HepG2 (cell line): ENCODE data around the gene CBX5. TPM values are rescaled to one million over a fixed set of nuclear protein-coding genes. Genes with fewer than 3 reads are reported as not detected.

Experiments
- BRD4 ChIP-seq: sonication (generic); formaldehyde crosslinking; IDR thresholded peaks from 2 replicates; pipeline ENCODE4 v1.4.0; 2020; ENCODE audit warnings: missing genetic modification reagents
- BRF2 ChIP-seq: sonication (generic); formaldehyde crosslinking; IDR thresholded peaks from 2 replicates; pipeline ENCODE4 v1.8.1; 2022; ENCODE audit warnings: mild to moderate bottlenecking, missing genetic modification reagents
- IKZF1 ChIP-seq: fragments of 450-650 bp; IDR thresholded peaks from 2 replicates; pipeline ENCODE4 v1.7.1; 2016
- MNT ChIP-seq: fragments of 450-650 bp; IDR thresholded peaks from 2 replicates; pipeline ENCODE4 v1.6.1; 2016
- PATZ1 ChIP-seq: sonication (generic); formaldehyde crosslinking; IDR thresholded peaks from 2 replicates; pipeline ENCODE4 v1.4.0; 2020; ENCODE audit warnings: missing genetic modification reagents
- RBAK ChIP-seq: sonication (generic); formaldehyde crosslinking; IDR thresholded peaks from 2 replicates; pipeline ENCODE4 v1.5.1; 2020; ENCODE audit warnings: mild to moderate bottlenecking, missing genetic modification reagents
- RXRA ChIP-seq: sonication (generic); formaldehyde crosslinking; IDR thresholded peaks from 2 replicates; pipeline ENCODE4 v1.5.1; 2020; ENCODE audit warnings: missing genetic modification reagents
- SMAD9 ChIP-seq: sonication (generic); formaldehyde crosslinking; IDR thresholded peaks from 2 replicates; pipeline ENCODE4 v1.5.1; 2020; ENCODE audit warnings: mild to moderate bottlenecking, missing genetic modification reagents
- ZNF18 ChIP-seq: sonication (generic); formaldehyde crosslinking; IDR thresholded peaks from 2 replicates; pipeline ENCODE4 v1.8.0; 2022; ENCODE audit warnings: mild to moderate bottlenecking, missing genetic modification reagents; ENCODE audit not compliant: insufficient replicate concordance
- ZNF292 ChIP-seq: sonication (generic); formaldehyde crosslinking; IDR thresholded peaks from 2 replicates; pipeline ENCODE4 v1.8.1; 2022; ENCODE audit warnings: mild to moderate bottlenecking, low read depth, missing genetic modification reagents, borderline replicate concordance
- polyA plus RNA-seq, 8 experiments: library from polyadenylated mRNA; depleted of rRNA in 3 of 8; stranded (reverse) in 7 of 8; unstranded in 1 of 8; fragments of >200 nt; fragmentation: Illumina TruSeq in 4 of 8; extraction: Trizol in 4 of 8; gene quantifications; 2 replicates each; pipeline versions ENCODE4 v1.2.1 to v1.2.3, GENCODE V29; 2011 to 2016; ENCODE audit warnings: low read depth in 4 of 8, missing spikeins in 1 of 8, mixed read lengths in 1 of 8; ENCODE audit not compliant: insufficient read depth in 1 of 8
- total RNA-seq, 5 experiments: library from RNA; depleted of rRNA; stranded (reverse); fragments of >200 nt; fragmentation: Illumina TruSeq; extraction: Trizol; gene quantifications; 2 replicates each; pipeline ENCODE4 v1.2.3, GENCODE V29; 2016; ENCODE audit warnings: low read depth in 1 of 5
- TF ChIP-seq, protein P1 (sequence below): sonication (generic); formaldehyde crosslinking; IDR thresholded peaks from 2 replicates; pipeline ENCODE4 v1.5.0; 2020; ENCODE audit warnings: mild to moderate bottlenecking, missing genetic modification reagents
- TF ChIP-seq, protein P2 (sequence below): sonication (generic); formaldehyde crosslinking; IDR thresholded peaks from 2 replicates; pipeline ENCODE4 v1.4.0; 2020; ENCODE audit warnings: mild to moderate bottlenecking, missing genetic modification reagents

CBX5 gene
- total and polyA plus RNA-seq, 2 of the 13 experiments (the other 11 are each of a cell fraction or from before 2014, with no cell fraction given), result 16.0 to 22.2 TPM

- TF ChIP-seq, protein P1, sequence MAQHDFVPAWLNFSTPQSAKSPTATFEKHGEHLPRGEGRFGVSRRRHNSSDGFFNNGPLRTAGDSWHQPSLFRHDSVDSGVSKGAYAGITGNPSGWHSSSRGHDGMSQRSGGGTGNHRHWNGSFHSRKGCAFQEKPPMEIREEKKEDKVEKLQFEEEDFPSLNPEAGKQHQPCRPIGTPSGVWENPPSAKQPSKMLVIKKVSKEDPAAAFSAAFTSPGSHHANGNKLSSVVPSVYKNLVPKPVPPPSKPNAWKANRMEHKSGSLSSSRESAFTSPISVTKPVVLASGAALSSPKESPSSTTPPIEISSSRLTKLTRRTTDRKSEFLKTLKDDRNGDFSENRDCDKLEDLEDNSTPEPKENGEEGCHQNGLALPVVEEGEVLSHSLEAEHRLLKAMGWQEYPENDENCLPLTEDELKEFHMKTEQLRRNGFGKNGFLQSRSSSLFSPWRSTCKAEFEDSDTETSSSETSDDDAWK (CRISPR knock-in tag), result no peak
- TF ChIP-seq SMAD9 (CRISPR knock-in tag), result no peak
- no peak for TF ChIP-seq ZNF18 (CRISPR knock-in tag)
- TF ChIP-seq BRF2 (CRISPR knock-in tag), result no peak
- peak; percentile 81 for TF ChIP-seq PATZ1
- TF ChIP-seq IKZF1, result no peak
- no peak for TF ChIP-seq RBAK (CRISPR knock-in tag)
- no peak; the same call in 1 of the 2 replicates for TF ChIP-seq ZNF292 (CRISPR knock-in tag)
- peak; percentile 98 for TF ChIP-seq RXRA (CRISPR knock-in tag)
- TF ChIP-seq BRD4, result no peak
- no peak for TF ChIP-seq MNT
- TF ChIP-seq, protein P2, sequence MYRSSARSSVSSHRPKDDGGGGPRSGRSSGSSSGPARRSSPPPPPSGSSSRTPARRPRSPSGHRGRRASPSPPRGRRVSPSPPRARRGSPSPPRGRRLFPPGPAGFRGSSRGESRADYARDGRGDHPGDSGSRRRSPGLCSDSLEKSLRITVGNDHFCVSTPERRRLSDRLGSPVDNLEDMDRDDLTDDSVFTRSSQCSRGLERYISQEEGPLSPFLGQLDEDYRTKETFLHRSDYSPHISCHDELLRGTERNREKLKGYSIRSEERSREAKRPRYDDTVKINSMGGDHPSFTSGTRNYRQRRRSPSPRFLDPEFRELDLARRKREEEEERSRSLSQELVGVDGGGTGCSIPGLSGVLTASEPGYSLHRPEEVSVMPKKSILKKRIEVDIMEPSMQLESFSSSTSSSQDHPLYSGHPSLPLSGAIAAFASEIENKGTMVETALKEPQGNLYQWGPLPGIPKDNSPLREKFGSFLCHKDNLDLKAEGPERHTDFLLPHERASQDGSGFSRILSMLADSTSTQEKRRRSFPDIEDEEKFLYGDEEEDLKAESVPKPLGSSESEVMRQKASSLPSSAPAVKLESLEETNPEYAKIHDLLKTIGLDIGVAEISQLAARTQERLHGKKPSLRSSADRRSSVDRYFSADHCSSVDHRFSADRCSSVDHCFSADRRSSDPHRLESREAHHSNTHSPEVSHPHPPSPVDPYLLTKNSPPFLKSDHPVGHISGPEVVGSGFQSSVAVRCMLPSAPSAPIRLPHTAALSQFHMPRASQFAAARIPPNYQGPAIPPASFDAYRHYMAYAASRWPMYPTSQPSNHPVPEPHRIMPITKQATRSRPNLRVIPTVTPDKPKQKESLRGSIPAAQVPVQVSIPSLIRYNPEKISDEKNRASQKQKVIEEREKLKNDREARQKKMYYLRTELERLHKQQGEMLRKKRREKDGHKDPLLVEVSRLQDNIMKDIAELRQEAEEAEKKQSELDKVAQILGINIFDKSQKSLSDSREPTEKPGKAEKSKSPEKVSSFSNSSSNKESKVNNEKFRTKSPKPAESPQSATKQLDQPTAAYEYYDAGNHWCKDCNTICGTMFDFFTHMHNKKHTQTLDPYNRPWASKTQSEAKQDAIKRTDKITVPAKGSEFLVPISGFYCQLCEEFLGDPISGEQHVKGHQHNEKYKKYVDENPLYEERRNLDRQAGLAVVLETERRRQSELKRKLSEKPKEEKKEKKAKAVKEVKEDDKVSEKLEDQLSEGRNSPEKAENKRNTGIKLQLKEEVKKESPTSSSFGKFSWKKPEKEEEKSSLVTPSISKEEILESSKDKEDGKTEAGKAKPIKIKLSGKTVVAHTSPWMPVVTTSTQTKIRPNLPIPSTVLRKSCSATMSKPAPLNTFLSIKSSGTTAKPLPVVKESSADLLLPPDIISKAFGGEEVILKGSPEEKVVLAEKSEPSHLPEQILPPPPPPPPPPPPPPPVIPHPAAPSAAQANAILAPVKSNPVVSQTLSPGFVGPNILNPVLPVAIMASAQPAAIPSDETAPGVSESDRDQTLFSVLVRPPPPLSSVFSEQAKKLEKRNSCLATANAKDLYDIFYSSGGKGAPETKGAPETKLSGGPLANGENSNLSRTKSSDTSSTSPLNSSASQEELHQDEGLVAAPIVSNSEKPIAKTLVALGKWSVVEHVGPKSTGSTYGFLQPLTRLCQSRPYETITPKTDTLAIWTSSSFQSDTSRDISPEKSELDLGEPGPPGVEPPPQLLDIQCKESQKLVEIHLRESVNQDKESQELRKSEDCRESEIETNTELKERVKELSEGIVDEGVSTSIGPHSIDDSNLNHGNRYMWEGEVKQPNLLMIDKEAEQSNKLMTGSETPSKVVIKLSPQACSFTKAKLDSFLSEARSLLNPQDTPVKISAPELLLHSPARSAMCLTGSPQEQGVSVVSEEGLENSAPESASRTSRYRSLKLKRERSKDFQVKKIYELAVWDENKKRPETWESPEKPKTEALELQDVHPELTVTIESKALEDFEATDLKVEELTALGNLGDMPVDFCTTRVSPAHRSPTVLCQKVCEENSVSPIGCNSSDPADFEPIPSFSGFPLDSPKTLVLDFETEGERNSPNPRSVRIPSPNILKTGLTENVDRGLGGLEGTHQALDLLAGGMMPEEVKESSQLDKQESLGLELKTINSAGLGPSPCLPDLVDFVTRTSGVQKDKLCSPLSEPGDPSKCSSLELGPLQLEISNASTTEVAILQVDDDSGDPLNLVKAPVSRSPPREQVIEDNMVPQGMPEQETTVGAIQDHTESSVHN (CRISPR knock-in tag), result no peak
These were observed 14.4 kb upstream of the CBX5 start (continued) for GRCh38 chr12:54294152-54294952.
